ENCODE measurements around the gene AFAP1L1.

DNA sequence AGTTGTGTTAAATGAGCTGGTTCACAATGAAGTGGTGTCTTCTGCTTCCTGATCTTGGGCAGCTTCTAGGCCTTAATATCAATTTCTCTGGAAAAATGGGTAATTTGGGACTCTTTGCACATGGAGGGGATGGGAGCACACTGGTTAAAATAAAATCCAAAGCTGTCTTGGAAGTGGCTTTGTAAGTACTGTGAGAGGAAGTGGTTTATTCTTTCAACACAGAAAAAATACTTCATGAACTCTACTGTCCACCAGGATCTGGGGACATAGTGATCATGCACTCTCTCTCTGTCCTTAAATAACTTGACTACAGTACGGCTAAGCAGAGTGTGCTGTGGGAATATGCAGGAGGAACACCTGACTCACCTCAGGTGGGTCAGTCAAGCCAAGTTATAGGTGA lies 88.6 kb downstream of the AFAP1L1 start:
- TF ChIP-seq ZNF384 (IDR thresholded peaks at IDR 0.05) (no peak), NFRKB (IDR thresholded peaks at IDR 0.05) (no peak), TARDBP (IDR thresholded peaks at IDR 0.05) (no peak), SP1 (IDR thresholded peaks at IDR 0.05) (no peak), HDGF (IDR thresholded peaks at IDR 0.05; ENCODE audit: borderline replicate concordance) (no peak), FOXM1 (IDR thresholded peaks at IDR 0.05; ENCODE audit: borderline replicate concordance) (no peak), CTBP1 (IDR thresholded peaks at IDR 0.05; ENCODE audit: borderline replicate concordance) (no peak)
